HepG2 (cell line): ENCODE measurements around the gene CNNM4. TPM values are rescaled to one million over a fixed set of nuclear protein-coding genes. Genes with fewer than 3 reads are reported as not detected.
A peak's percentile ranks its signal among the peaks of the same experiment; 100 is the strongest.

Source experiments
- EEA1 ChIP-seq: sonication (generic); formaldehyde crosslinking; IDR thresholded peaks from 2 replicates; pipeline ENCODE4 v1.5.1; 2020; ENCODE audit warnings: mild to moderate bottlenecking, missing genetic modification reagents, borderline replicate concordance
- KAT7 ChIP-seq: IDR thresholded peaks from 2 replicates; pipeline ENCODE4 v1.6.1; 2018; ENCODE audit warnings: borderline replicate concordance, missing compliant biosample characterization
- KLF16 ChIP-seq, 2 experiments: sonication (generic) in 1 of 2; formaldehyde crosslinking in 1 of 2; IDR thresholded peaks; 2 replicates each; pipeline versions ENCODE4 v1.6.1 to v1.8.0; 2016 to 2023; ENCODE audit warnings: missing genetic modification reagents in 2 of 2, missing compliant biosample characterization in 1 of 2
- SYNCRIP ChIP-seq: fragments of 200-400 bp; formaldehyde crosslinking; IDR thresholded peaks from 2 replicates; pipeline ENCODE4 v1.6.1; 2018; ENCODE audit warnings: mild to moderate bottlenecking, low read depth, low read length; ENCODE audit not compliant: insufficient read depth
- YY1 ChIP-seq: IDR thresholded peaks from 2 replicates; pipeline ENCODE4 v1.6.1; 2011; ENCODE audit warnings: low read length, low read depth, moderate library complexity, mild to moderate bottlenecking; ENCODE audit not compliant: insufficient read depth, insufficient replicate concordance
- ZNF451 ChIP-seq: sonication (generic); formaldehyde crosslinking; IDR thresholded peaks from 2 replicates; pipeline ENCODE4 v1.5.0; 2020; ENCODE audit warnings: mild to moderate bottlenecking, missing genetic modification reagents
- ZNF605 ChIP-seq: sonication (generic); formaldehyde crosslinking; IDR thresholded peaks from 2 replicates; pipeline ENCODE4 v1.8.0; 2022; ENCODE audit warnings: mild to moderate bottlenecking, missing genetic modification reagents
- ZNF747 ChIP-seq: sonication (generic); formaldehyde crosslinking; IDR thresholded peaks from 2 replicates; pipeline ENCODE4 v1.8.1; 2023; ENCODE audit warnings: missing genetic modification reagents, mild to moderate bottlenecking, borderline replicate concordance
- ZNF75D ChIP-seq: sonication (generic); formaldehyde crosslinking; IDR thresholded peaks from 2 replicates; pipeline ENCODE4 v1.8.1; 2023; ENCODE audit warnings: missing genetic modification reagents, mild to moderate bottlenecking, borderline replicate concordance
- ZNF781 ChIP-seq: sonication (generic); formaldehyde crosslinking; IDR thresholded peaks from 2 replicates; pipeline ENCODE4 v1.5.1; 2020; ENCODE audit warnings: borderline replicate concordance, mild to moderate bottlenecking, missing genetic modification reagents; ENCODE audit errors: not compliant biosample characterization
- polyA plus RNA-seq, 8 experiments: library from polyadenylated mRNA; depleted of rRNA in 3 of 8; stranded (reverse) in 7 of 8; unstranded in 1 of 8; fragments of >200 nt; fragmentation: Illumina TruSeq in 4 of 8; extraction: Trizol in 4 of 8; gene quantifications; 2 replicates each; pipeline versions ENCODE4 v1.2.1 to v1.2.3, GENCODE V29; 2011 to 2016; ENCODE audit warnings: low read depth in 4 of 8, missing spikeins in 1 of 8, mixed read lengths in 1 of 8; ENCODE audit not compliant: insufficient read depth in 1 of 8
- total RNA-seq, 5 experiments: library from RNA; depleted of rRNA; stranded (reverse); fragments of >200 nt; fragmentation: Illumina TruSeq; extraction: Trizol; gene quantifications; 2 replicates each; pipeline ENCODE4 v1.2.3, GENCODE V29; 2016; ENCODE audit warnings: low read depth in 1 of 5
- TF ChIP-seq, protein P1 (sequence below): sonication (generic); formaldehyde crosslinking; IDR thresholded peaks from 2 replicates; pipeline ENCODE4 v1.9.0; 2021; ENCODE audit warnings: missing genetic modification reagents, borderline replicate concordance
- TF ChIP-seq, protein P2 (sequence below), 2 experiments: sonication (generic) in 1 of 2; formaldehyde crosslinking in 1 of 2; IDR thresholded peaks; 2 replicates each; pipeline versions ENCODE4 v1.5.1 to v1.6.1; 2011 to 2020; ENCODE audit warnings: borderline replicate concordance in 1 of 2, low read depth in 1 of 2, low read length in 1 of 2, mild to moderate bottlenecking in 1 of 2, missing genetic modification reagents in 1 of 2, moderate library complexity in 1 of 2

The CNNM4 gene
- total and polyA plus RNA-seq, 2 of the 13 experiments (the other 11 are each of a cell fraction or from before 2014, with no cell fraction given) = 5.9 to 8.4 TPM

- TF ChIP-seq, protein P1, sequence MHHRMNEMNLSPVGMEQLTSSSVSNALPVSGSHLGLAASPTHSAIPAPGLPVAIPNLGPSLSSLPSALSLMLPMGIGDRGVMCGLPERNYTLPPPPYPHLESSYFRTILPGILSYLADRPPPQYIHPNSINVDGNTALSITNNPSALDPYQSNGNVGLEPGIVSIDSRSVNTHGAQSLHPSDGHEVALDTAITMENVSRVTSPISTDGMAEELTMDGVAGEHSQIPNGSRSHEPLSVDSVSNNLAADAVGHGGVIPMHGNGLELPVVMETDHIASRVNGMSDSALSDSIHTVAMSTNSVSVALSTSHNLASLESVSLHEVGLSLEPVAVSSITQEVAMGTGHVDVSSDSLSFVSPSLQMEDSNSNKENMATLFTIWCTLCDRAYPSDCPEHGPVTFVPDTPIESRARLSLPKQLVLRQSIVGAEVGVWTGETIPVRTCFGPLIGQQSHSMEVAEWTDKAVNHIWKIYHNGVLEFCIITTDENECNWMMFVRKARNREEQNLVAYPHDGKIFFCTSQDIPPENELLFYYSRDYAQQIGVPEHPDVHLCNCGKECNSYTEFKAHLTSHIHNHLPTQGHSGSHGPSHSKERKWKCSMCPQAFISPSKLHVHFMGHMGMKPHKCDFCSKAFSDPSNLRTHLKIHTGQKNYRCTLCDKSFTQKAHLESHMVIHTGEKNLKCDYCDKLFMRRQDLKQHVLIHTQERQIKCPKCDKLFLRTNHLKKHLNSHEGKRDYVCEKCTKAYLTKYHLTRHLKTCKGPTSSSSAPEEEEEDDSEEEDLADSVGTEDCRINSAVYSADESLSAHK (CRISPR knock-in tag) = no peak
- TF ChIP-seq ZNF747 (CRISPR knock-in tag) (no peak), KLF16 (CRISPR knock-in tag; IDR thresholded peaks at IDR 0.05) (no peak), ZNF451 (no peak), ZNF781 (CRISPR knock-in tag) (no peak), ZNF75D (CRISPR knock-in tag) (no peak), SYNCRIP (no peak), EEA1 (peak; percentile 49; the same call in 1 of the 2 replicates), ZNF605 (peak; percentile 76), YY1 (no peak), KAT7 (CRISPR knock-in tag) (0 out of 2 replicates have a peak, but pooled peaks have one; percentile 48)
- TF ChIP-seq, protein P2, sequence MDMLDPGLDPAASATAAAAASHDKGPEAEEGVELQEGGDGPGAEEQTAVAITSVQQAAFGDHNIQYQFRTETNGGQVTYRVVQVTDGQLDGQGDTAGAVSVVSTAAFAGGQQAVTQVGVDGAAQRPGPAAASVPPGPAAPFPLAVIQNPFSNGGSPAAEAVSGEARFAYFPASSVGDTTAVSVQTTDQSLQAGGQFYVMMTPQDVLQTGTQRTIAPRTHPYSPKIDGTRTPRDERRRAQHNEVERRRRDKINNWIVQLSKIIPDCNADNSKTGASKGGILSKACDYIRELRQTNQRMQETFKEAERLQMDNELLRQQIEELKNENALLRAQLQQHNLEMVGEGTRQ (IDR thresholded peaks at IDR 0.05; ENCODE audit: low read depth, low read length) = no peak
- TF ChIP-seq, protein P2 (CRISPR knock-in tag; IDR thresholded peaks at IDR 0.05; ENCODE audit: borderline replicate concordance) = no peak
Measured at GRCh38 chr2:96815326-96816126, 54.8 kb downstream of the CNNM4 start (continued).
